ENCODE measurements around the gene FDX2.

GRCh38 chr19:10306327-10306726 lies 9.5 kb downstream of the FDX2 start:
- TF ChIP-seq ZNF274 (IDR thresholded peaks at IDR 0.05; ENCODE audit: low read depth, low read length), result no peak
- TF ChIP-seq YY1 (IDR thresholded peaks at IDR 0.05; ENCODE audit: insufficient read depth, insufficient read length), result no peak
- no peak for TF ChIP-seq SUZ12 (IDR thresholded peaks at IDR 0.05; ENCODE audit: extremely low read depth, insufficient read depth, insufficient read length)

Data from NT2/D1 (cell line).